Ascending aorta (tissue), 2 donors: ENCODE results near the gene SEMA3C. TPM values are rescaled to one million over a fixed set of nuclear protein-coding genes. Genes with fewer than 3 reads are reported as not detected.

Source experiments
- DNase-seq, 2 donors: peaks; one replicate each; pipeline ENCODE4 v3.0.0-alpha.2; 2019; ENCODE audit warnings: low spot score in 2 of 2
- H3K27ac ChIP-seq, 2 donors: fragments of 200-600 bp; sonication (generic); one replicate each; pipeline ENCODE4 v1.5.1; 2016 to 2017; ENCODE audit warnings: mild to moderate bottlenecking in 1 of 2
- H3K27me3 ChIP-seq: fragments of 200-600 bp; sonication (generic); one replicate; pipeline ENCODE4 v1.5.1; 2017
- H3K36me3 ChIP-seq, 2 donors: fragments of 200-600 bp; sonication (generic); one replicate each; pipeline ENCODE4 v1.5.1; 2016
- H3K4me1 ChIP-seq, 2 donors: fragments of 200-600 bp; sonication (generic); one replicate each; pipeline ENCODE4 v1.5.1; 2016 to 2017; ENCODE audit warnings: mild to moderate bottlenecking in 1 of 2
- H3K4me3 ChIP-seq, 2 donors: fragments of 200-600 bp; sonication (generic); one replicate each; pipeline ENCODE4 v1.5.1; 2016 to 2017; ENCODE audit warnings: mild to moderate bottlenecking in 1 of 2
- H3K9me3 ChIP-seq, 2 donors: fragments of 200-600 bp; sonication (generic); one replicate each; pipeline ENCODE4 v1.5.1; 2016
- intact Hi-C: fragments of 100-400 bp; cut with DNase I; formaldehyde crosslinking; loops from one replicate; pipeline ENCODE4 v1.15.1; 2023
- total RNA-seq: library from RNA; depleted of rRNA; stranded (reverse); fragments of >200 nt; gene quantifications from one replicate; pipeline ENCODE4 v1.1.0, GENCODE V29; 2016
- TF ChIP-seq, protein P1 (sequence below), 3 experiments: fragments of 200-600 bp in 2 of 3; fragments of 450-650 bp in 1 of 3; sonication (generic) in 2 of 3; IDR thresholded peaks; one replicate each; pipeline ENCODE4 v1.5.1; 2016 to 2019; ENCODE audit warnings: antibody characterized with exemption in 3 of 3, mild to moderate bottlenecking in 1 of 3, moderate library complexity in 1 of 3

SEMA3C gene
- total RNA-seq, 1 donor from 2014 or later = 16.6 TPM

DNA sequence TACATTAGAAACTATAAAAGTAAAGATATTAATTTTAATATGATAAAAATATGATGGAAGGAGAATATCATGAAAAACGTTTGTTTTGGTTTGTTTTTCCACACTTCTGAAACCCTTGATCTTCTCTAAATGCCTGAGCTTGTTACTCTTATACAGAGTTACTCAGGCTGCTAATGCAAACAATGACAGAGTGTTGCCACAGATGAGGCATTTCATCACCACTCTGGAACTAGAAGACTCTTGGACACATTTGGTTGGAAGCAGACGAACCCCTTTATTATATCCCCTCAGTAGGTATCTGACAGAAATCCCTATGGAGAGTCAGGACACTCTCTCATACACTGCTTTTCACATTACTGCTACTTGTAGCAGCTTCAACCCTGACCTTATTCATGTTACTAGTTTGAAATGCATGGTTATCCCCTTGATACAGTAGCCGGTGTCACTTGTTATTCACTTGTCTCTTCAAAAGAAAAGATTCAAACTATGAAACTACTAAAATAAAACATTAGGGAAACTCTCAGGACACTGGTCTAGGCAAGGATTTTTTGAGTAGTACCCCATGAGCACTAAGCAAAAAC, 66.9 kb downstream of the SEMA3C start:
- no peak overlapping the region for H3K27ac ChIP-seq

DNA sequence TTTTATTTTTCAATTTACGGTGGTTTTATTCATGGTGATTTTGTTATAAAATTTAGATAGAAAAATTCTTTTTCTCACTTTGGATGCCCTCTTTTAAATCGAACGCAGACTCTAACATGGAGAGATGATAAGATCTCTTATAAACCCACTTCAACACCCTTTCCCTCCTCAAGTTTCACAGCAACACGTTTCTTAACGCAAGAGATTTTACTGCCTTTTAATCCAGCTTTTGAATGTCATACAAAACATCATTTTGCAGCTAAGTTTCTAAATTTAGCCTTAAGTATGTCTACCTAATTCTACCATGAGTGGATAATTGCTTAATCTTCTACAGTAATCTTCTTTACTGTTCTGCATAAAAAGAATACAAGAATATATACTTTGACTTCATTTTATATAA, 70.0 kb downstream of the SEMA3C start:
- TF ChIP-seq, protein P1, sequence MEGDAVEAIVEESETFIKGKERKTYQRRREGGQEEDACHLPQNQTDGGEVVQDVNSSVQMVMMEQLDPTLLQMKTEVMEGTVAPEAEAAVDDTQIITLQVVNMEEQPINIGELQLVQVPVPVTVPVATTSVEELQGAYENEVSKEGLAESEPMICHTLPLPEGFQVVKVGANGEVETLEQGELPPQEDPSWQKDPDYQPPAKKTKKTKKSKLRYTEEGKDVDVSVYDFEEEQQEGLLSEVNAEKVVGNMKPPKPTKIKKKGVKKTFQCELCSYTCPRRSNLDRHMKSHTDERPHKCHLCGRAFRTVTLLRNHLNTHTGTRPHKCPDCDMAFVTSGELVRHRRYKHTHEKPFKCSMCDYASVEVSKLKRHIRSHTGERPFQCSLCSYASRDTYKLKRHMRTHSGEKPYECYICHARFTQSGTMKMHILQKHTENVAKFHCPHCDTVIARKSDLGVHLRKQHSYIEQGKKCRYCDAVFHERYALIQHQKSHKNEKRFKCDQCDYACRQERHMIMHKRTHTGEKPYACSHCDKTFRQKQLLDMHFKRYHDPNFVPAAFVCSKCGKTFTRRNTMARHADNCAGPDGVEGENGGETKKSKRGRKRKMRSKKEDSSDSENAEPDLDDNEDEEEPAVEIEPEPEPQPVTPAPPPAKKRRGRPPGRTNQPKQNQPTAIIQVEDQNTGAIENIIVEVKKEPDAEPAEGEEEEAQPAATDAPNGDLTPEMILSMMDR (IDR thresholded peaks at IDR 0.05) = no peak

More for the DNA sequence above, 66.9 kb downstream of the SEMA3C start:
- Histone ChIP-seq H3K36me3 (no peaks in the 10 kb centered on the region), H3K27me3 (no peaks in the 10 kb centered on the region), H3K9me3 (no peaks in the 10 kb centered on the region), H3K4me3 (no peak overlapping the region), H3K4me1 (no peaks in the 10 kb centered on the region)
- intact Hi-C loops = no loop called here
- no peak for DNase-seq
- TF ChIP-seq, protein P1 (IDR thresholded peaks at IDR 0.05) = no peak

DNA sequence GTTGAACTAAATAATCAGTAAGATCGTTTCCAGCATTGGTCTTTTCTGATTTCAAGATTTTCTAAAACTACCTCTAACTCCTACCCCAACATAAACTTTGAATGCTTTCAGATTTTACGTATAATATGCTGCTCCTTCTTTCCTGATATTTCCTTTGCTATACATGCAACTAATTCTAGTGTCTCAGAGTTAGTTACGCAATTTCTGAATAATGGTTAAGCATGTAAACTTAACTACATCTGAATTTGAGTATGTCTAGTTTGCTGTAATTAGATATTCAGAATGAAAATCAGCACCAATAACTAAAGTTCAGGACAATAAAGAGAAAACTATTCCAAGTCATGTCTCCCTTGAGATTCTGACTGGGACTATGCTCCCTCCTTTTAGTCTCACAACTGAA, 71.0 kb downstream of the SEMA3C start:
- Histone ChIP-seq H3K27me3 (no peaks in the 10 kb centered on the region), H3K9me3 (no peaks in the 10 kb centered on the region), H3K4me1 (peaks cover 0 to 3% of the 10 kb centered on the region in 2 donors), H3K27ac (no peak overlapping the region), H3K4me3 (no peak overlapping the region), H3K36me3 (no peaks in the 10 kb centered on the region)
- intact Hi-C loops = no loop called here
- no peak for DNase-seq
- TF ChIP-seq, protein P1 (IDR thresholded peaks at IDR 0.05) = no peak

More for the DNA sequence above, 70.0 kb downstream of the SEMA3C start:
- Histone ChIP-seq H3K27me3 (no peaks in the 10 kb centered on the region), H3K4me1 (no peaks in the 10 kb centered on the region), H3K4me3 (no peak overlapping the region), H3K27ac (no peak overlapping the region), H3K36me3 (no peaks in the 10 kb centered on the region), H3K9me3 (no peaks in the 10 kb centered on the region)
- intact Hi-C loops = no loop called here
- no peak for DNase-seq

DNA sequence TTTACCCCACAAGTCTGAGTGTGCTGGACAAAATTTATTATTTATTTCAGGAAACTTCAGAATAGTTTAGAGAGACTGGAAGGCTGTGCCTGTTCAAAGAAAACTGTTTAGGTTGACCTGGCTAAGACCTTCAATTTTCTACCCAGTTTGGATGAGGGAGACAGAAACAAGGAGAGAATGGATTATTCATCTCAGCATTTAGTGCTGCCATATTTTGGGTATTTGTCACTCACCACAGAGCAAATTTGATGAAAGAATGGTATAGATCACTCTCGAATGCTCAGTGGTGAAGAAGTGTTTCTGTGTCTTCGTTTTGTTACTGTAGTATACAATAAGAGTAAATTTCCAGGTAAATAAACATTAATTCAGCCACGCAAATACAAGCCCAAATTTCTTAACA, 71.8 kb downstream of the SEMA3C start:
- intact Hi-C loops = no loop called here
- Histone ChIP-seq H3K4me1 (peaks cover 0 to 3% of the 10 kb centered on the region in 2 donors), H3K9me3 (no peaks in the 10 kb centered on the region), H3K4me3 (no peak overlapping the region), H3K27me3 (no peaks in the 10 kb centered on the region), H3K27ac (no peak overlapping the region), H3K36me3 (no peaks in the 10 kb centered on the region)
- TF ChIP-seq, protein P1 (IDR thresholded peaks at IDR 0.05) = no peak
- no peak for DNase-seq

DNA sequence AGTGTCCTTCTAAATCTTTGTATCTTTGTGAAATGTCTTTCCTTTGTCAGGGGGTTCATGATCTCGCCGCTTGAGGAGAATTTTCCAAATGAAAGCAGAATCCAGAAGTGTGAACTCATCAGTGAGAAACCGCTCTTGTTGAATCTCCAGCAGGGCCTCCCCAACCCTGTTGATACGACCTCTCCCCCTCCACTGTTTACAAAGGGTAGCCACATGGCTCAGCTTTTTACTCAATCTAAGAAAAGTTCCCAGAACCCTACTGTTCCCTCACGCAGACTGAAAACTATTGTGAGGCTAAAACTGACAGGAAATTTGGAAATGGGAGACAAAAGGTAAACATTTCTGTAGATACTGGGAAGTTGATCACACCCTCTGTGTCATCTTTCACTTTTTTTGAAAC, 73.9 kb downstream of the SEMA3C start:
- no peak overlapping the region for H3K27ac ChIP-seq
- TF ChIP-seq, protein P1 (IDR thresholded peaks at IDR 0.05) = no peak
- no peaks in the 10 kb centered on the region for H3K9me3 ChIP-seq
- H3K36me3 ChIP-seq = no peaks in the 10 kb centered on the region
- H3K4me1 ChIP-seq = peaks cover 0 to 3% of the 10 kb centered on the region in 2 donors
- intact Hi-C loops = no loop called here
- no peak overlapping the region for H3K4me3 ChIP-seq
- H3K27me3 ChIP-seq = no peaks in the 10 kb centered on the region
- DNase-seq = no peak
